ENCODE measurements around the gene CYP2J2. TPM values are rescaled to one million over a fixed set of nuclear protein-coding genes. Genes with fewer than 3 reads are reported as not detected.
"Not testable (repeated sequence)": the region's sequence is repeated elsewhere in the genome, so short reads cannot be mapped to it uniquely, and the experiment has no call there.

Gene CYP2J2
- total RNA-seq: 10.1 TPM

DNA sequence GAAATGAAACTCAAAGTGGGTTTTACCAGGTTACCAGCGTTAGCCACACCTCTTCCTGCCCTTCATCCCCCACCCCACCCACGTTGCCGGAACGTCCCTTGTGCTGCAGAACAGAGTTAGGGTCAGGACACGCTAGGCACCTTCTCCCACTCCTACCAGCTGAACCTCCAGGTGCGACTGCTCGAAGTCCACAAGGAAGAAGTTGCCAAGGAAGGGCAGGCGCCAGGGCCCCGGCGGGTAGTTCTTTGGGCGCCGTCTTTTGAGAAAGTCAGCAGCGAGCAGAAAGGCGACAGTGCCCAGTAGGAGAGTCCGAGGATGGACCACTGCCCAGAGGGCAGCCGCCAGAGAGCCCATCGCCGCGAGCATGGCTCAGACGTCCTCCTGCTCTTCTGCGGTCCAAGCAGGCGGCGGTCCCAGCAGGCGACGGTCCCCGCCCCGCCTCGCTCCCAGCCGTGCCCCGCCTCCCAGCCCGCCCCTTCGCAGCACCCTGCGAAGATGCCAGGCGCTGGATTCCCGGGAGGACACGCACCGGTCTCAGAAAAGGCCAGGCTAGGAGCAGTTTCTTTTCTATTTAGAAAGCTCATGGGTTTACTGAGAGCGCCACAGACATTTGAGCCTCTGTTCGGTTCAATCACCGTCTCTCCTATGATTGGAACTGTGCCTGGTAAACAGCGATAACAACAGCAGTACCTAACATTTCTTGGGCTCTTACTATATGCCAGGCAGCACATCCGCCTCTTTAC lies at the start of gene CYP2J2:
Gene CYP2J2, minus strand, starts transcription at position 393 of the 743 bp plus-strand sequence. Its CDS starts 27 bp downstream, at position 366.
- DNase-seq: no peak

GRCh38 chr1:59973719-59974118 lies 47.1 kb upstream of the CYP2J2 start:
- DNase-seq: no peak

GRCh38 chr1:59972216-59972927 lies 45.8 kb upstream of the CYP2J2 start:
- peak; percentile 70 for DNase-seq

- peak; percentile 52 for DNase-seq
Observed at GRCh38 chr1:59971464-59971911, 44.9 kb upstream of the CYP2J2 start.

DNA sequence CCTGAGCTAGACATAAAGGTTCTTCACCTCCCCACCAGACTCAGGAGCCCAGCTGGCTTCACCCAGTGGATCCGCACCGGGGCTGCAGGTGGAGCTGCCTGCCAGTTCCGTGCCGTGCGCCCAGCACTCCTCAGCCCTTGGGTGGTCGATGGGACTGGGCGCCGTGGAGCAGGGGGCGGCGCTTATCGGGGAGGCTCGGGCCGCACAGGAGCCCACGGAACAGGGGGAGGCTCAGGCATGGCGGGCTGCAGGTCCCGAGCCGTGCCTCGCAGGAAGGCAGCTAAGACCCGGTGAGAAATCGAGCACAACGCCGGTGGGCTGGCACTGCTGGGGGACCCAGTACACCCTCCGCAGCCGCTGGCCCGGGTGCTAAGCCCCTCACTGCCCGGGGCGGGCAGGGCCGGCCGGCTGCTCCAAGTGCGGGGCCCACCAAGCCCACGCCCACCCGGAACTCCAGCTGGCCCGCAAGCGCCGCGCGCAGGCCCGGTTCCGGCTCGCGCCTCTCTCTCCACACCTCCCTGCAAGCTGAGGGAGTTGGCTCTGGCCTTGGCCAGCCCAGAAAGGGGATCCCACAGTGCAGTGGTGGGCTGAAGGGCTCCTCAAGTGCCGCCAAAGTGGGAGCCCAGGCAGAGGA lies 43.1 kb upstream of the CYP2J2 start:
- DNase-seq: not testable (repeated sequence)

- not testable (repeated sequence) for DNase-seq
Observed at GRCh38 chr1:59968746-59969145, 42.2 kb upstream of the CYP2J2 start.

DNA sequence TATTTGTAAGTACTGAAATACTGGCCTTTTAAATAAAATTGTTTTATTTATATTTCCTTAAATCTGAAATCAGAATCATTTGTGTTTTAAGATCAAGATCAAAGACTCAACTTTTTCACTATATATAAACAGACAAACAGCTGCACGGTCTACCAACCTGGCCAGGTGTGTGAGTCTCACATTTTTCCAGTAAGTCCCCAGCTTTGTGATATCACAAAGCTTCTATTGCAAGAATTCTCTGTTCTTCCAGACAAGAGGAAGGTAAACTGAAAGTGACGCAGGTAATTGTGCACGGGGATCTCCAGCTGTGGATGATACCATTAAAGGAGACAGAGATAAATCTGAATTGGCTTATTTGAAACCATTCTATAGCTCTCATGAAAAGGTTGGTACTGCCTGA lies 41.2 kb upstream of the CYP2J2 start:
- no peak for DNase-seq

DNA sequence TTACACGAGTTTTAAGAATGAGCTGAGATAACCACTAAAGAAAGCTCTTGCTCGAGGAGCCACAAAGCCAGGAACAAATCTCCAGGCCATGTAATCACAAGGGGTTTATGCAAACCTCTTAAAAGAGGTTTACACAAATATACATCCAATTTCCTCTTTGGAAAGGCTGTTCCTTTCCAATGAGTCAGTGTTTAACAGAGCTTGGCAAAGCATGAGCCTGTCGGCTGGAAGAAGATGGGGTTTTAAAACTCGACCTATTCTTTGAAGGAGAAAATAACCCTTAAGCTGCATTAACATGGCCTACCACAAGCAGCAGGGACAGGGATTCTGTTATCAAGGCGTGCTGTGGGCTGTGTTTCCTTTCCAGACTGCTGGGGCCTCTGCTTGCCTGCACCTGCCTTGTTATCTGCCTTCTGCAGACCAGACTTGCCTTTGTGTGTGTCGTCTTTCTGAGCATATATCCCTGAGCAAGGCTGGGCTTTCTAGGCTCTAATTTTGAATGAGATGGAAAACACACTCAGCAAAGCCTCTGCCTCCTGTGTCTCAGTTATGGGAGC lies 40.6 kb upstream of the CYP2J2 start:
- peak; percentile 32 for DNase-seq

- no peak for DNase-seq
Observed at GRCh38 chr1:59952065-59952464, 25.5 kb upstream of the CYP2J2 start.

DNA sequence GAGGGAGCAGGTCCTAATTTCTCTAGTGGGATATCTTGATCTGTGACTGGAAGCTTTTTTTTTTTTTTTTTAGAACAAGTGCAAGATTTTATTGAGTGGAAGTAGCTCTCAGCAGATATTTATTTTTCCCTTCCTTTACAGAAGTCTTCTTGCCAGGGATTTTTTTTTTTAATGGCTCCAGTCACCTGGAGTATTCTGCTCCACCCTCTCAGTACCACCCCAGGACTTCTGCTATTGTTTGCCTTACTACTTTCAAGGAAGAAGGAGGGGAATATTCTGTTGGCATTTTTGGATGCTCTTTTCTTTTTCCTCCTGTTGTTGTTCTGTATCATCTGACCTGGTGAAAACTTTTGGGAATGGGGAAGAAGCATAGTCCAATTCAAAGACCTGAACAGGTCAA lies 23.1 kb upstream of the CYP2J2 start:
- DNase-seq: no peak

- peak; percentile 5 for DNase-seq
Observed at GRCh38 chr1:59948990-59949389, 22.4 kb upstream of the CYP2J2 start.

DNA sequence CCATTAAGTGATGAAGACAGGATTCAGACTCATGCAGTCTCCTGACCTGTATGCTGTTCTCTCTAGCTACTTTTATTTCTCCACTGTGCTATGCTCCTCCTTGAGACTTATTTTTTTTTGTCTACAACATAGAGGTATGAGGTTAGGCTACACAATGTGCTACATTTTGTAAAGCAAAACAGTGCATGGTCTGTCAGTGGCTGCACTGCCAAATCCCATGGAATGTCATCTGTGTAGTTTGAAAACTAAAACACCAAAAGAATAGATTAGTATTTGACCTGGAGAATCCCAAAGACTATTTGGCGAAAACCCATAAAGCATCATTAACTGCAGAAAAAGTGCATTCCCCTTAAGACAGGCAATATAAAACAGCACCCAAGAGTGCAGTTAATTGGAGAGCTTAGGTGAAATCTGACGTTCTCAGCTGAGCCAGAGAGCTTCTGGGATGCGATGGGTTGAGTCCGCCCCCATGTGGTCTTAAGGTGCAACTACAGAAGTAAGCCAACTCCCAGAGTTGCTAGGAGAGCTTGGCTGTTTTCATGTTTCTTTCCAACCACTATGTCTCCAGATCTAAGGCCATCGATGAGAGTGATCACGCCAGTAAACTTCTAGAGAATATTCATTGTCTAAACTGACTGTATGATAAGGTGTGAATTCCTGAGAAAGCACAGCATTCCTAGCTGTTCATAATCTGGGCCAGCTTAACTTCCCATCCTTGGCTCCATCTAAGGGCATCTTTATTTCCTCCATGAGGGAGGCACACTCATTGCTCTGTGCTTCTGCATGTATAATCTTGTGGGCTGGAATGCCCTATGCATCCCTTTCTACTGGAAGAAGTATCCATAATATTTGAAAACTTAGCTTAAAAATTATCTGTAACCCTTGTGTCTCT lies 20.7 kb upstream of the CYP2J2 start:
- DNase-seq: peak; percentile 24

GRCh38 chr1:59945790-59946189 lies 19.2 kb upstream of the CYP2J2 start:
- DNase-seq: no peak

- no peak for DNase-seq
Observed at GRCh38 chr1:59939393-59939792, 12.8 kb upstream of the CYP2J2 start.

- no peak for DNase-seq
Observed at GRCh38 chr1:59937636-59938210, 11.2 kb upstream of the CYP2J2 start.

GRCh38 chr1:59936358-59936821 lies 9.8 kb upstream of the CYP2J2 start:
- DNase-seq: no peak

GRCh38 chr1:59928996-59929395 lies 2.4 kb upstream of the CYP2J2 start:
- no peak for DNase-seq

GRCh38 chr1:59927213-59927612 lies 640 bp upstream of the CYP2J2 start:
- no peak for DNase-seq

DNA sequence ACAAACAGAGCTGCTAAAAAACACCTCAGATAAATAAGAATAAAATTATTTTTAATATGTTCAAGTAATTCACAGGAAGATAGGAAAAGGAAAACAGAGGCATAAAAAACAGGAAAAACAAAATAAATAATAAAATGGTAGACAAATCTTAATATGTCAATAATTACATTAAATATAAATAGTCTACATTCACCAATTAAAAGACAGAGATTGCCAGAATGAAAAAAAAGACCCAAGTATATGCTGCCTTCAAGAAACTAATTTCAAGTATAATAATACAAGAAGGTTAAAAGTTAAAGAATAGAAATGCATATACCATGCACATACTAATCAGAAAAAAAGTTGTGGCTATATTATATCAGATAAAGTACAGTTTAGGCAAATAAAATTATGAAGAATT lies 1.9 kb downstream of the CYP2J2 start:
- DNase-seq: no peak

- not testable (repeated sequence) for DNase-seq
Observed at GRCh38 chr1:59921258-59921899, 5.2 kb downstream of the CYP2J2 start.

DNA sequence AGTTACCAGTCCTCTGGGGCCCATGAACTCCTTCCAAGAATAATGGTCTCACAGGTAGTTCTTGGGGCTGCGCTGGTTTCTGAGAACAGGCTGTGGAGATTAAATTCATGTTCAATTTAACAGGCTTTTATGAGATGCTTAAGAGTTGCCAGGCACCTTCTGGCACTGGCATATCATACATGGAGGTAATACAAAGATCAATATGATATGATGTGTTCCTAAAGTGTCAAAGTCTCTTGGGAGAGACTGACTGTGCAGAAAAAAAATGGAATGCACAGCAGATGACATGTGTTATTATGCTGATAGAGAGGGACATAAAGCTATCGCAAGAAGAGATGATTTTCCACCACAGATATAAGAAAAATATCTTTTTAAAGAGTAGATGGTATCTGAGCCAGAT lies 6.8 kb downstream of the CYP2J2 start:
- no peak for DNase-seq

All from skin of body (tissue), 2 donors.